Neuron (in vitro differentiated cells): Measurements from ENCODE around the gene GPR4.
"Not testable (repeated sequence)": the region's sequence is repeated elsewhere in the genome, so short reads cannot be mapped to it uniquely, and the experiment has no call there.

Source experiments
- H2AFZ ChIP-seq: one replicate; pipeline ENCODE4 v1.6.1; 2013; ENCODE audit warnings: low read depth, mild to moderate bottlenecking, inconsistent platforms, low read length, moderate library complexity
- H3K27me3 ChIP-seq: one replicate; pipeline ENCODE4 v1.6.1; 2013; ENCODE audit warnings: low read length; ENCODE audit not compliant: insufficient read depth
- H3K36me3 ChIP-seq: one replicate; pipeline ENCODE4 v1.6.1; 2013; ENCODE audit warnings: low read length; ENCODE audit not compliant: insufficient read depth
- H3K4me1 ChIP-seq: one replicate; pipeline ENCODE4 v1.6.1; 2013; ENCODE audit warnings: low read length; ENCODE audit not compliant: insufficient read depth
- H3K4me3 ChIP-seq: 2 replicates; pipeline ENCODE4 v1.5.1; 2013; ENCODE audit warnings: mild to moderate bottlenecking, low read length, moderate library complexity
- H3K9me3 ChIP-seq: one replicate; pipeline ENCODE4 v1.6.1; 2013; ENCODE audit warnings: low read length

Gene GPR4

DNA sequence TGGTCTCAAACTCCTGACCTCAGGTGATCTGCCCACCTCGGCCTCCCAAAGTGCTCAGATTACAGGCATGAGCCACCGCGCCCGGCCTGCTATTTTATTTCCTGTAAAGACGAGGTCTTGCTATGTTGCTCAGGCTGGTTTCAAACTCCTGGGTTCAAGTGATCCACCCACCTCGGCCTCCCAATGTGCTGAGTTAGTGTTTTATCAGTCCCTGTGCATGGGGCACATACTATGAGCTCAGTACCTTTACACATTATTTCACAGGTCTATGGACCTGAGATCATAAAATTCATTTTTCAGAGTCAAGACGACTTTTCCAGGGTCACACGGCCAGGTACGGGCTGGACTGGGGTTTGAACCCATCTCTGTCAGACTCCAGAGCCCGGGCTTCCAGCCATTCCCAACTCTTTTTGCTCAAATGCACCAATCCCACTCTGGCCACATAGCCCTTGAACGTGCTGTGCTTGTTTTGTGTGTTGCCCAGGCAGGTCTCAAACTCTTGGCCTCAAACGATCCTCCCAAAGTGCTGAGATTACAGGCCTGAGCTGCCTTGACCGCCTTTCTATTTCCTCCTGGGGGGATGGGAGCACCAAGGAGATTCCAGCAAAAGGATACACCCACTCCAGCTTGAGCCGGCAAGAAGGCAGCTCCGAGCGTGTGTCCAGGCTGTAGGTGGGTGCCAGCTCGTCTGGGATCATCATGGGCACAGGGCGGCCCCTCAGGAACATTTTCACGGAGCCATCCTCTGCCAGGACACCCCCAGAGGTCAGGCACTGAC, 36.1 kb upstream of the GPR4 start:
- H3K36me3 ChIP-seq = no peaks in the 10 kb centered on the region
- no peak overlapping the region for H3K4me3 ChIP-seq

GRCh38 chr19:45636902-45637301, 34.9 kb upstream of the GPR4 start:
- H3K27me3 ChIP-seq = no peaks in the 10 kb centered on the region
- no peak overlapping the region for H2AFZ ChIP-seq
- H3K4me3 ChIP-seq = no peak overlapping the region

More for the DNA sequence above, 36.1 kb upstream of the GPR4 start:
- no peaks in the 10 kb centered on the region for H3K9me3 ChIP-seq
- no peak overlapping the region for H2AFZ ChIP-seq
- H3K4me1 ChIP-seq = peaks cover 2% of the 10 kb centered on the region
- H3K27me3 ChIP-seq = no peaks in the 10 kb centered on the region

DNA sequence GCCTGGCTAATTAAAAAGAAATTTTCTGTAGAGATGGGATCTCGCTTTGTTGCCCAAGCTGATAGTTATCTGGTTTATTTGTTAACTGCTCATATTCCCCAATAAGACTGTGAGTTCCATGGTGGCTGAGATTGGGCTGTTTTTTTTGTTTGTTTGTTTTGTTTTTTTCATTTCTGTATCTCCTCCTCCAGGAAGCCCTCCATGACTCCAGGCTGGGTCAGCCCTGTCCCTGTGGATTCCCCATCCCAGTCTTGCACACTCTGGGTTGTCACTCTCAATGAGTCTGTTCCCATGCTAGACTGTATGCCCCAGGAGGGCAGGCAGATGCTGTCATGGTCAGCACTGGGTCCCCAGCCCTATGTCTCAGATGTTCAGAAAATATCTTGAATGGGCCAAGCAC, 34.3 kb upstream of the GPR4 start:
- Histone ChIP-seq H3K4me1 (no peaks in the 10 kb centered on the region), H3K9me3 (no peaks in the 10 kb centered on the region), H3K36me3 (no peaks in the 10 kb centered on the region), H2AFZ (no peak overlapping the region), H3K27me3 (no peaks in the 10 kb centered on the region), H3K4me3 (no peak overlapping the region)

More at GRCh38 chr19:45636902-45637301, 34.9 kb upstream of the GPR4 start:
- Histone ChIP-seq H3K4me1 (no peaks in the 10 kb centered on the region), H3K9me3 (no peaks in the 10 kb centered on the region), H3K36me3 (no peaks in the 10 kb centered on the region)

- Histone ChIP-seq H2AFZ (no peak overlapping the region), H3K9me3 (no peaks in the 10 kb centered on the region), H3K27me3 (no peaks in the 10 kb centered on the region), H3K4me1 (peaks cover 3% of the 10 kb centered on the region), H3K4me3 (no peak overlapping the region), H3K36me3 (no peaks in the 10 kb centered on the region)
These were observed 30.6 kb upstream of the GPR4 start for GRCh38 chr19:45632468-45633196.

DNA sequence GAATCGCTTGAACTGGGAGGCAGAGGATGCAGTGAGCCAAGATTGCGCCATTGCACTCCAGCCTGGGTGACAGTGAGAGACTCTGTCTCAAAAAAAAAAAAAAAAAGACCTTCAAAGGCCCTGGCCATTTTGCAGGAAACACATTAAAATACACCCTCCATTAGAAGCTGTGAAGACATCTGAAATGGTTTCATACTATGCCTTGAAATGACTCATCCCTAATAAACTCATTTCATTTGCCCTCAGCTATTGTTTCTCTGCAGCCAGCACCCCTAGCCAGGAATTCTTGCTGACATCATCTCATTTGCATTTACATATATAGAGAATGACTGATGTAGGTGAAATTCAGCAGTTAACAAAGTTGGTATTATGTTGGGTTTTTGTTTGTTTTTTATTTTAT, 28.5 kb upstream of the GPR4 start:
- Histone ChIP-seq H3K4me1 (peaks cover 3% of the 10 kb centered on the region), H2AFZ (no peak overlapping the region), H3K9me3 (no peaks in the 10 kb centered on the region), H3K4me3 (no peak overlapping the region), H3K36me3 (no peaks in the 10 kb centered on the region), H3K27me3 (no peaks in the 10 kb centered on the region)

DNA sequence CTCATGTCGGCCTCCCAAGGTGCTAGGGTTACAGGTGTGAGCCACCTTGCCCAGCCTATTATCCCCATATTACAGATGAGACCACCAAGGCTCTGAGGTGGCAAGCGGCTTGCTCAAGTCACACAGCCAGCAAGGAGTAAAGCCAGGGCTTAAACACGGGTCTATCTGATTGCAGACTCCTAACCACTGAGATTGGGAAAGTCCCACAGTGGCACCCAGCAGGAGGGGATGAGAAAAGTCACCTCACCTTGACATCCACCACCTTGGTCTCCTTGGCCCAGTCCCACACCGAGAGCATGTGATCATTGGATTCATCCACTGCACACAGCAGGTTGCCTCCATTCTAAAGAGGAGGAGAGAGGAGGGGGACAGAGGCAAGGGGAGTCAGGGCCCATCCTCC, 27.7 kb upstream of the GPR4 start:
- Histone ChIP-seq H3K9me3 (no peaks in the 10 kb centered on the region), H3K36me3 (no peaks in the 10 kb centered on the region), H3K27me3 (no peaks in the 10 kb centered on the region), H3K4me3 (no peak overlapping the region), H3K4me1 (peaks cover 3% of the 10 kb centered on the region), H2AFZ (no peak overlapping the region)

DNA sequence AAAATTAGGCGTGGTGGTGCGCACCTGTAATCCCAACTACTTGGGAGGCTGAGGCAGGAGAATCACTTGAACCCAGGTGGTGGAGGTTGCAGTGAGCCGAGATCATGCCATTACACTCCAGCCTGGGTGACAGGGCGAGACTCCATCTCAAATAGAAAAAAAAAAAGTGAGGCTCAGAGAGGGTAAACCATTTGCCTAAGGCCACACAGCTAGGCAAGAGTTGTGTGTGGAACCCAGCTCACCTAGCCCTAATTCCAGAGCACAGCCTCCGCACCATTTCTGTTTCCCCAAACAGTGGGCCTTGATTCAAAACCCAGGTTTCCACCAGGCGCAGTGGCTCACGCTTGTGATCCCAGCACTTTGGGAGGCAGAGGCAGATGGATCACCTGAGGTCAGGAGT, 26.2 kb upstream of the GPR4 start:
- H3K36me3 ChIP-seq, H3K4me1 ChIP-seq, H3K4me3 ChIP-seq, H3K27me3 ChIP-seq, H3K9me3 ChIP-seq, H2AFZ ChIP-seq: not testable (repeated sequence)

DNA sequence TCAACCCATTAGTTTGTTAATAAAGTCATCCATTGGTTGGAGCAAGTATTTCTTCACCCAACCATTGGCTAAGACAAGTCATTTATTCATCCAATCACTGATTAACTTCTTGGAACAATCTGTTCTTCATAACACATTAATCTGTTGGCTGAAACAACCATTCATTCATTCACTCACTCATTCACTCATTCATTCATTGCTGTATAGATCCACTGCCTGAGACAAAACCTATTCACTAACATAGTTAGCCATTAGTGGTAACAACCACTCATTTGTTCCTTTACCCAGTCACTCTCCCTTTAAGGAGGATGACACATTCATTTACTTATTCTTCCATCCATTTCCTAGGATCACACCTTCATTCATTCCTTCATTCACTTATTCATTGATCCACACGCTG, 22.0 kb upstream of the GPR4 start:
- Histone ChIP-seq H3K4me1 (no peaks in the 10 kb centered on the region), H3K9me3 (no peaks in the 10 kb centered on the region), H2AFZ (no peak overlapping the region), H3K4me3 (no peak overlapping the region), H3K36me3 (peaks cover 3% of the 10 kb centered on the region), H3K27me3 (no peaks in the 10 kb centered on the region)

- Histone ChIP-seq H2AFZ (no peak overlapping the region), H3K4me3 (no peak overlapping the region), H3K4me1 (no peaks in the 10 kb centered on the region), H3K27me3 (no peaks in the 10 kb centered on the region), H3K36me3 (peaks cover 6% of the 10 kb centered on the region), H3K9me3 (no peaks in the 10 kb centered on the region)
These were observed 20.0 kb upstream of the GPR4 start for GRCh38 chr19:45621976-45622503.

DNA sequence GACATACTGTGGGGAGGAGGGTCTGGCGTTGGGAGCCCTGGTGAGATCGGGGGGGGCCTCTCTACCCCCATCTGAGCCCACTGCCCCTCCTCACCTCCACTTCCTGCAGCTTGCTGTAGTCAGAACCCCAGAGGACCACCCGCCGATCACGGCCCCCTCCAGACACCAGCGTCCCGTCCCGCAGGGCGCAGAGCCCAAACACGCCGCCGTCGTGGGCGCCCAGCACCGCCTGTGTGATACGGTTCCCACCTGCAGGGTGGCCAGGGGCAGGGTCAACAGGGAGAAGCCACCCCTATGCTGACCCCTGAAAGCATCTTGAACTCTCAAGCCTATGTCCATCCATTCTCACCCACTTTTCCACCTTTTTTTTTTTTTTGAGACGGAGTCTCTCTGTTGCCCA, 19.4 kb upstream of the GPR4 start:
- no peak overlapping the region for H2AFZ ChIP-seq
- no peaks in the 10 kb centered on the region for H3K4me1 ChIP-seq
- H3K36me3 ChIP-seq = peaks cover 6% of the 10 kb centered on the region
- H3K4me3 ChIP-seq = no peak overlapping the region
- no peaks in the 10 kb centered on the region for H3K27me3 ChIP-seq
- no peaks in the 10 kb centered on the region for H3K9me3 ChIP-seq

DNA sequence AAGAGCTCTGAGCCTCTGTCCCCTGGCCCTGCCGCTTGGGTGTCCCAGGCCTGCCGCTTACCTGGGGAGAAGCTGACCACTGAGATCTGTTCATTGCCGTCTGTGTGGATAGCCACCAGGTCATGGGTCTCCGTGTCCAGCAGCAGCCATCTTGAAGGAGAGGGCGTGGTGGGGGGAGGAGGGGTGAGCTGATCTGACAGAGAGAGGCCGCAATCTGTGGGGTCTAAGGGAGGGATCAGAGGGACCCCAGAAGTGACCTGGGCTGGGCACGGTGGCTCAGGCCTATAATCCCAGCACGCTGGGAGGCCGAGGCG, 14.6 kb upstream of the GPR4 start:
- Histone ChIP-seq H3K4me1 (no peaks in the 10 kb centered on the region), H2AFZ (no peak overlapping the region), H3K9me3 (no peaks in the 10 kb centered on the region), H3K36me3 (peaks cover 6% of the 10 kb centered on the region), H3K27me3 (no peaks in the 10 kb centered on the region), H3K4me3 (no peak overlapping the region)

GRCh38 chr19:45615795-45616703, 14.0 kb upstream of the GPR4 start:
- Histone ChIP-seq H3K27me3 (no peaks in the 10 kb centered on the region), H3K4me3 (no peak overlapping the region), H3K9me3 (no peaks in the 10 kb centered on the region), H3K4me1 (no peaks in the 10 kb centered on the region), H3K36me3 (peaks cover 6% of the 10 kb centered on the region), H2AFZ (no peak overlapping the region)

DNA sequence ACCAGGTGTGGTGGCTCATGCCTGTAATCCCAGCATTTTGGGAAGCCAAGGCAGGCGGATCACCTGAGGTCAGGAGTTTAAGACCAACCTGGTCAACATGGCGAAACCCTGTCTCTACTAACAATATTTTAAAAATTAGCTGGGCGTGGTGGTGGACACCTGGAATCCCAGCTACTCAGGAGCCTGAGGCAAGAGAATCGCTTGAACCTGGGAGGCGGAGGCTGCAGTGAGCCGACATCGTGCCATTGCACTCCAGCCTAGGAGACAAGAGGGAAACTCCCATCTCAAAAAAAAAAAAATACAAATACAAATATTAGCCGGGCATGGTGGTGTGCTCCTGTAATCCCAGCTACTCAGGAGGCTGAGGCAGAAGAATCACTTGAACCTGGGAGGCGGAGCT, 13.0 kb upstream of the GPR4 start:
- H3K9me3 ChIP-seq, H3K27me3 ChIP-seq, H2AFZ ChIP-seq, H3K36me3 ChIP-seq, H3K4me3 ChIP-seq, H3K4me1 ChIP-seq: not testable (repeated sequence)
